ENCODE measurements around the gene FAM236A. TPM values are rescaled to one million over a fixed set of nuclear protein-coding genes. Genes with fewer than 3 reads are reported as not detected.
A peak's percentile ranks its signal among the peaks of the same experiment; 100 is the strongest.
"Not testable (repeated sequence)": the region's sequence is repeated elsewhere in the genome, so short reads cannot be mapped to it uniquely, and the experiment has no call there.

The FAM236A gene
- not detected in 2 replicates for total RNA-seq
- long read RNA-seq = 0 reads

GRCh38 chrX:72937906-72938305 is at the start of gene FAM236A:
FAM236A (plus strand) TSS chrX:72938206; CDS start chrX:72938263, 57 bp downstream.
- not testable (repeated sequence) for H3K9me3 Mint-ChIP-seq (ENCODE audit: unreplicated experiment); H3K27me3 Mint-ChIP-seq (ENCODE audit: unreplicated experiment); H3K4me1 Mint-ChIP-seq (ENCODE audit: unreplicated experiment); H3K27ac Mint-ChIP-seq (ENCODE audit: unreplicated experiment); H3K4me3 Mint-ChIP-seq (ENCODE audit: unreplicated experiment); H3K36me3 Mint-ChIP-seq (ENCODE audit: unreplicated experiment); DNase-seq (ENCODE audit: extremely low spot score, unreplicated experiment)

GRCh38 chrX:72889740-72890139 is 48.3 kb upstream of the FAM236A start:
- H3K4me1 Mint-ChIP-seq (ENCODE audit: unreplicated experiment); H3K27ac Mint-ChIP-seq (ENCODE audit: unreplicated experiment); H3K27me3 Mint-ChIP-seq (ENCODE audit: unreplicated experiment); DNase-seq (ENCODE audit: extremely low spot score, unreplicated experiment); H3K36me3 Mint-ChIP-seq (ENCODE audit: unreplicated experiment); H3K9me3 Mint-ChIP-seq (ENCODE audit: unreplicated experiment); H3K4me3 Mint-ChIP-seq (ENCODE audit: unreplicated experiment): not testable (repeated sequence)

- H3K36me3 Mint-ChIP-seq (ENCODE audit: unreplicated experiment); H3K9me3 Mint-ChIP-seq (ENCODE audit: unreplicated experiment); H3K4me1 Mint-ChIP-seq (ENCODE audit: unreplicated experiment): not testable (repeated sequence)
Measured at GRCh38 chrX:72912315-72912714, 25.7 kb upstream of the FAM236A start, which contains the start of gene FAM236C. FAM236C (plus strand) TSS chrX:72912615; CDS start chrX:72912715, 100 bp downstream.

GRCh38 chrX:72916096-72916495 is 21.9 kb upstream of the FAM236A start:
- H3K27me3 Mint-ChIP-seq (ENCODE audit: unreplicated experiment); H3K9me3 Mint-ChIP-seq (ENCODE audit: unreplicated experiment); H3K36me3 Mint-ChIP-seq (ENCODE audit: unreplicated experiment); H3K4me3 Mint-ChIP-seq (ENCODE audit: unreplicated experiment); H3K4me1 Mint-ChIP-seq (ENCODE audit: unreplicated experiment); H3K27ac Mint-ChIP-seq (ENCODE audit: unreplicated experiment): not testable (repeated sequence)
- peak; percentile 54 for DNase-seq (ENCODE audit: extremely low spot score, unreplicated experiment)

More at GRCh38 chrX:72912315-72912714, 25.7 kb upstream of the FAM236A start, which contains the start of gene FAM236C:
- H3K27ac Mint-ChIP-seq (ENCODE audit: unreplicated experiment); H3K4me3 Mint-ChIP-seq (ENCODE audit: unreplicated experiment); DNase-seq (ENCODE audit: extremely low spot score, unreplicated experiment); H3K27me3 Mint-ChIP-seq (ENCODE audit: unreplicated experiment): not testable (repeated sequence)

GRCh38 chrX:72932283-72932682 is 5.7 kb upstream of the FAM236A start:
- DNase-seq (ENCODE audit: extremely low spot score, unreplicated experiment); H3K36me3 Mint-ChIP-seq (ENCODE audit: unreplicated experiment); H3K4me3 Mint-ChIP-seq (ENCODE audit: unreplicated experiment); H3K4me1 Mint-ChIP-seq (ENCODE audit: unreplicated experiment); H3K9me3 Mint-ChIP-seq (ENCODE audit: unreplicated experiment); H3K27me3 Mint-ChIP-seq (ENCODE audit: unreplicated experiment); H3K27ac Mint-ChIP-seq (ENCODE audit: unreplicated experiment): not testable (repeated sequence)

- H3K27me3 Mint-ChIP-seq (ENCODE audit: unreplicated experiment); H3K36me3 Mint-ChIP-seq (ENCODE audit: unreplicated experiment); H3K4me1 Mint-ChIP-seq (ENCODE audit: unreplicated experiment); H3K27ac Mint-ChIP-seq (ENCODE audit: unreplicated experiment); H3K4me3 Mint-ChIP-seq (ENCODE audit: unreplicated experiment); DNase-seq (ENCODE audit: extremely low spot score, unreplicated experiment); H3K9me3 Mint-ChIP-seq (ENCODE audit: unreplicated experiment): not testable (repeated sequence)
Measured at GRCh38 chrX:72936455-72936854, 1.6 kb upstream of the FAM236A start.

GRCh38 chrX:72936882-72937455 is 1.0 kb upstream of the FAM236A start:
- H3K4me3 Mint-ChIP-seq (ENCODE audit: unreplicated experiment); H3K27ac Mint-ChIP-seq (ENCODE audit: unreplicated experiment); H3K9me3 Mint-ChIP-seq (ENCODE audit: unreplicated experiment); H3K36me3 Mint-ChIP-seq (ENCODE audit: unreplicated experiment); H3K4me1 Mint-ChIP-seq (ENCODE audit: unreplicated experiment); H3K27me3 Mint-ChIP-seq (ENCODE audit: unreplicated experiment); DNase-seq (ENCODE audit: extremely low spot score, unreplicated experiment): not testable (repeated sequence)

- not testable (repeated sequence) for H3K4me3 Mint-ChIP-seq (ENCODE audit: unreplicated experiment); H3K9me3 Mint-ChIP-seq (ENCODE audit: unreplicated experiment); H3K27me3 Mint-ChIP-seq (ENCODE audit: unreplicated experiment); H3K27ac Mint-ChIP-seq (ENCODE audit: unreplicated experiment); DNase-seq (ENCODE audit: extremely low spot score, unreplicated experiment); H3K4me1 Mint-ChIP-seq (ENCODE audit: unreplicated experiment); H3K36me3 Mint-ChIP-seq (ENCODE audit: unreplicated experiment)
Measured at GRCh38 chrX:72942272-72942671, 4.3 kb downstream of the FAM236A start.

GRCh38 chrX:72943035-72943818 is 5.2 kb downstream of the FAM236A start:
- H3K36me3 Mint-ChIP-seq (ENCODE audit: unreplicated experiment) = not testable (repeated sequence)

GRCh38 chrX:72943819-72944169 is 5.8 kb downstream of the FAM236A start, which contains the start of gene DMRTC1:
DMRTC1 (minus strand) TSS chrX:72943837; CDS start chrX:72875694, 68,143 bp downstream.
- not testable (repeated sequence) for H3K27me3 Mint-ChIP-seq (ENCODE audit: unreplicated experiment); H3K27ac Mint-ChIP-seq (ENCODE audit: unreplicated experiment); H3K36me3 Mint-ChIP-seq (ENCODE audit: unreplicated experiment); DNase-seq (ENCODE audit: extremely low spot score, unreplicated experiment); H3K4me3 Mint-ChIP-seq (ENCODE audit: unreplicated experiment); H3K9me3 Mint-ChIP-seq (ENCODE audit: unreplicated experiment); H3K4me1 Mint-ChIP-seq (ENCODE audit: unreplicated experiment)

More at GRCh38 chrX:72943035-72943818, 5.2 kb downstream of the FAM236A start:
- not testable (repeated sequence) for H3K9me3 Mint-ChIP-seq (ENCODE audit: unreplicated experiment); H3K4me1 Mint-ChIP-seq (ENCODE audit: unreplicated experiment); H3K27me3 Mint-ChIP-seq (ENCODE audit: unreplicated experiment); DNase-seq (ENCODE audit: extremely low spot score, unreplicated experiment); H3K4me3 Mint-ChIP-seq (ENCODE audit: unreplicated experiment); H3K27ac Mint-ChIP-seq (ENCODE audit: unreplicated experiment)

- not testable (repeated sequence) for H3K27me3 Mint-ChIP-seq (ENCODE audit: unreplicated experiment); H3K4me3 Mint-ChIP-seq (ENCODE audit: unreplicated experiment); H3K36me3 Mint-ChIP-seq (ENCODE audit: unreplicated experiment); H3K4me1 Mint-ChIP-seq (ENCODE audit: unreplicated experiment); H3K27ac Mint-ChIP-seq (ENCODE audit: unreplicated experiment); DNase-seq (ENCODE audit: extremely low spot score, unreplicated experiment); H3K9me3 Mint-ChIP-seq (ENCODE audit: unreplicated experiment)
Measured at GRCh38 chrX:72959971-72960370, 22.0 kb downstream of the FAM236A start.

- DNase-seq (ENCODE audit: extremely low spot score, unreplicated experiment); H3K36me3 Mint-ChIP-seq (ENCODE audit: unreplicated experiment); H3K27me3 Mint-ChIP-seq (ENCODE audit: unreplicated experiment); H3K4me3 Mint-ChIP-seq (ENCODE audit: unreplicated experiment); H3K4me1 Mint-ChIP-seq (ENCODE audit: unreplicated experiment); H3K9me3 Mint-ChIP-seq (ENCODE audit: unreplicated experiment); H3K27ac Mint-ChIP-seq (ENCODE audit: unreplicated experiment): not testable (repeated sequence)
Measured at GRCh38 chrX:72971859-72972258, 33.9 kb downstream of the FAM236A start.
